H1 (cell line): ENCODE measurements around the gene COX7B2. TPM values are rescaled to one million over a fixed set of nuclear protein-coding genes. Genes with fewer than 3 reads are reported as not detected.

Experiments used
- CTCF ChIA-PET: fragments of 300-600 bp; sonication (Branson Sonifier 250); formaldehyde crosslinking; loops from one replicate; lab custom pipeline; 2021; ENCODE audit not compliant: partially characterized antibody; lab: Charles Lee
- POLR2A ChIA-PET: fragments of 300-600 bp; sonication (Branson Sonifier 250); formaldehyde crosslinking; loops from one replicate; lab custom pipeline; 2021; ENCODE audit warnings: inconsistent platforms; ENCODE audit not compliant: partially characterized antibody; lab: Charles Lee
- DNase-seq, 2 experiments: peaks; one replicate each; pipeline versions ENCODE4 v3.0.0 to v3.0.0-alpha.2; 2010 to 2022; ENCODE audit warnings: low spot score in 2 of 2, low read depth in 1 of 2, mixed read lengths in 1 of 2
- FAIRE-seq: peaks from 2 replicates; lab custom pipeline; 2011; peaks lifted over from hg19 to GRCh38; lab: Jason Lieb, UNC
- H2AFZ ChIP-seq: 2 replicates; pipeline ENCODE4 v1.8.1; 2012; ENCODE audit warnings: low read length, inconsistent platforms
- H2AK5ac ChIP-seq: 2 replicates; pipeline ENCODE4 v1.6.1; 2013; ENCODE audit warnings: low read depth, low read length
- H2BK120ac ChIP-seq: replicated peaks from 2 replicates; pipeline ENCODE3; 2013; ENCODE audit warnings: low read depth, low read length, inconsistent platforms
- H2BK12ac ChIP-seq: 2 replicates; pipeline ENCODE4 v1.6.1; 2013; ENCODE audit warnings: low read depth, low read length
- H2BK15ac ChIP-seq: 2 replicates; pipeline ENCODE4 v1.6.1; 2013; ENCODE audit warnings: low read length
- H2BK20ac ChIP-seq: 2 replicates; pipeline ENCODE4 v1.6.1; 2013; ENCODE audit warnings: low read length
- H2BK5ac ChIP-seq: 2 replicates; pipeline ENCODE4 v1.6.1; 2013; ENCODE audit warnings: low read depth, low read length
- H3K14ac ChIP-seq: 2 replicates; pipeline ENCODE4 v1.6.1; 2013; ENCODE audit warnings: inconsistent platforms; ENCODE audit not compliant: insufficient read length
- H3K18ac ChIP-seq: 2 replicates; pipeline ENCODE4 v1.6.1; 2013; ENCODE audit warnings: low read length; ENCODE audit errors: extremely low read depth
- H3K23ac ChIP-seq: 2 replicates; pipeline ENCODE4 v1.6.1; 2013; ENCODE audit warnings: inconsistent platforms; ENCODE audit not compliant: insufficient read length
- H3K23me2 ChIP-seq: 2 replicates; pipeline ENCODE4 v1.6.1; 2013; ENCODE audit warnings: low read depth, low read length
- H3K27ac ChIP-seq: 2 replicates; pipeline ENCODE4 v1.6.1; 2011; ENCODE audit warnings: low read depth, low read length, inconsistent platforms
- H3K27me3 ChIP-seq, 4 experiments: replicated peaks in 1 of 4; 1 replicate in 1 of 4; 2 replicates in 3 of 4; pipeline versions ENCODE4 v1.6.1 to v1.8.1; 2011 to 2013; ENCODE audit warnings: low read length in 3 of 4, mild to moderate bottlenecking in 3 of 4, inconsistent platforms in 2 of 4, mixed read lengths in 2 of 4, moderate library complexity in 1 of 4; ENCODE audit not compliant: control insufficient read depth in 3 of 4, insufficient read depth in 3 of 4; ENCODE audit errors: extremely low read depth in 1 of 4
- H3K36me3 ChIP-seq, 4 experiments: 2 replicates each; pipeline versions ENCODE4 v1.6.1 to v1.8.1; 2011 to 2013; ENCODE audit warnings: mild to moderate bottlenecking in 4 of 4, low read length in 3 of 4, moderate library complexity in 2 of 4, control low read depth in 1 of 4, inconsistent platforms in 1 of 4; ENCODE audit not compliant: insufficient read depth in 4 of 4, control insufficient read depth in 2 of 4
- H3K4ac ChIP-seq: replicated peaks from 2 replicates; pipeline ENCODE3; 2013; ENCODE audit warnings: low read length, low read depth, mixed read lengths, inconsistent platforms; ENCODE audit not compliant: insufficient read length
- H3K4me1 ChIP-seq, 4 experiments: replicated peaks in 1 of 4; 1 replicate in 1 of 4; 2 replicates in 3 of 4; pipeline versions ENCODE4 v1.6.1 to v1.8.1; 2011 to 2013; ENCODE audit warnings: low read length in 3 of 4, inconsistent platforms in 2 of 4, mixed read lengths in 1 of 4; ENCODE audit not compliant: insufficient read depth in 4 of 4, control insufficient read depth in 3 of 4
- H3K4me2 ChIP-seq, 2 experiments: 2 replicates each; pipeline versions ENCODE4 v1.6.1 to v1.8.1; 2011 to 2013; ENCODE audit warnings: low read depth in 2 of 2, low read length in 2 of 2, control low read depth in 1 of 2, inconsistent platforms in 1 of 2, mild to moderate bottlenecking in 1 of 2; ENCODE audit not compliant: insufficient read depth in 1 of 2
- H3K4me3 ChIP-seq, 4 experiments: fragments of 200-600, 300-600 bp in 1 of 4; sonication (generic), shearing (Covaris generic), sonication (Bioruptor Twin) in 1 of 4; 2 replicates each; pipeline versions ENCODE4 v1.5.1 to v1.8.1; 2011 to 2016; ENCODE audit warnings: low read length in 4 of 4, low read depth in 3 of 4, control low read depth in 2 of 4, inconsistent platforms in 2 of 4, mild to moderate bottlenecking in 2 of 4, mixed read lengths in 1 of 4, moderate library complexity in 1 of 4; ENCODE audit not compliant: insufficient read depth in 2 of 4; ENCODE audit errors: extremely low read depth in 1 of 4
- H3K56ac ChIP-seq: replicated peaks from 2 replicates; pipeline ENCODE3; 2013; ENCODE audit warnings: low read depth, mild to moderate bottlenecking, mixed read lengths, low read length, inconsistent platforms; ENCODE audit not compliant: insufficient read length
- H3K79me1 ChIP-seq: 2 replicates; pipeline ENCODE4 v1.6.1; 2013; ENCODE audit warnings: low read depth, low read length, control low read depth
- H3K79me2 ChIP-seq, 2 experiments: 2 replicates each; pipeline versions ENCODE4 v1.6.1 to v1.8.1; 2012 to 2013; ENCODE audit warnings: low read length in 2 of 2, mild to moderate bottlenecking in 2 of 2, inconsistent platforms in 1 of 2; ENCODE audit not compliant: insufficient read depth in 2 of 2, control insufficient read depth in 1 of 2
- H3K9ac ChIP-seq, 4 experiments: replicated peaks in 1 of 4; 1 replicate in 1 of 4; 2 replicates in 3 of 4; pipeline versions ENCODE4 v1.6.1 to v1.8.1; 2011 to 2013; ENCODE audit warnings: low read depth in 3 of 4, low read length in 3 of 4, control low read depth in 2 of 4, mild to moderate bottlenecking in 2 of 4, moderate library complexity in 2 of 4, inconsistent platforms in 1 of 4; ENCODE audit errors: extremely low read depth in 1 of 4
- H3K9me3 ChIP-seq, 2 experiments: 2 replicates each; pipeline versions ENCODE4 v1.6.1 to v1.8.1; 2012 to 2013; ENCODE audit warnings: mild to moderate bottlenecking in 2 of 2, moderate library complexity in 2 of 2, control low read depth in 1 of 2, inconsistent platforms in 1 of 2, low read depth in 1 of 2, low read length in 1 of 2, mixed read lengths in 1 of 2; ENCODE audit not compliant: insufficient read depth in 2 of 2
- H4K20me1 ChIP-seq, 2 experiments: replicated peaks in 1 of 2; 2 replicates each; pipeline versions ENCODE3 to v1.8.1; 2011 to 2013; ENCODE audit warnings: inconsistent platforms in 2 of 2, low read length in 2 of 2, mild to moderate bottlenecking in 1 of 2; ENCODE audit not compliant: insufficient read depth in 2 of 2, control insufficient read depth in 1 of 2
- H4K5ac ChIP-seq: 2 replicates; pipeline ENCODE4 v1.6.1; 2013; ENCODE audit warnings: low read length, low read depth, mixed read lengths, inconsistent platforms; ENCODE audit not compliant: insufficient read length
- H4K8ac ChIP-seq: 2 replicates; pipeline ENCODE4 v1.8.0; 2013; ENCODE audit warnings: mild to moderate bottlenecking, moderate library complexity, low read length, inconsistent platforms; ENCODE audit not compliant: insufficient read depth; ENCODE audit errors: extremely low read depth
- H4K91ac ChIP-seq: replicated peaks from 2 replicates; pipeline ENCODE3; 2013; ENCODE audit warnings: low read length, mixed read lengths, inconsistent platforms; ENCODE audit not compliant: insufficient read length
- CREB1 ChIP-seq: IDR thresholded peaks from 2 replicates; pipeline ENCODE4 v1.6.1; 2012; ENCODE audit warnings: inconsistent platforms
- EP300 ChIP-seq, 2 experiments: IDR thresholded peaks; 1 replicate in 1 of 2; 2 replicates in 1 of 2; pipeline ENCODE4 v1.6.1; 2011 to 2012; ENCODE audit warnings: low read depth in 2 of 2, low read length in 2 of 2, mild to moderate bottlenecking in 2 of 2, borderline replicate concordance in 1 of 2, inconsistent platforms in 1 of 2, moderate library complexity in 1 of 2
- JUN ChIP-seq: IDR thresholded peaks from 2 replicates; pipeline ENCODE4 v1.6.1; 2011; ENCODE audit warnings: low read depth, mild to moderate bottlenecking, improper control_type of control experiment, low read length
- KDM4A ChIP-seq: IDR thresholded peaks from one replicate; pipeline ENCODE4 v1.7.1; 2012; ENCODE audit warnings: low read depth, mild to moderate bottlenecking, moderate library complexity, low read length, inconsistent platforms; ENCODE audit not compliant: severe bottlenecking
- RFX5 ChIP-seq: IDR thresholded peaks from 2 replicates; pipeline ENCODE4 v1.6.1; 2011; ENCODE audit warnings: low read depth, low read length, improper control_type of control experiment, borderline replicate concordance
- RXRA ChIP-seq: IDR thresholded peaks from 2 replicates; pipeline ENCODE4 v1.6.1; 2011; ENCODE audit warnings: low read depth, mild to moderate bottlenecking, low read length, moderate library complexity; ENCODE audit not compliant: insufficient read depth
- SIRT6 ChIP-seq: IDR thresholded peaks from one replicate; pipeline ENCODE4 v1.7.1; 2012; ENCODE audit warnings: low read length, inconsistent platforms
- SIX5 ChIP-seq: IDR thresholded peaks from 2 replicates; pipeline ENCODE4 v1.6.1; 2011; ENCODE audit warnings: mild to moderate bottlenecking, low read depth, low read length
- TBP ChIP-seq: IDR thresholded peaks from 2 replicates; pipeline ENCODE4 v1.6.1; 2011; ENCODE audit warnings: low read depth, low read length, improper control_type of control experiment
- TCF12 ChIP-seq: IDR thresholded peaks from 2 replicates; pipeline ENCODE4 v1.6.1; 2011; ENCODE audit warnings: low read depth, mild to moderate bottlenecking, low read length
- WGBS, 2 experiments: shearing (Covaris generic) in 1 of 2; methylation state at CpG; one replicate each; pipeline versions ENCODE4 v1.1.6 to v1.1.7; 2013 to 2015; ENCODE audit warnings: low lambda C conversion rate in 2 of 2, mixed read lengths in 2 of 2, inconsistent platforms in 1 of 2, low coverage in 1 of 2, missing lambda C conversion rate in 1 of 2; ENCODE audit not compliant: insufficient replicate concordance in 2 of 2, insufficient coverage in 1 of 2, insufficient read length in 1 of 2; ENCODE audit errors: extremely low coverage in 1 of 2, missing lambda C conversion rate in 1 of 2; 5-methylcytosine and 5-hydroxymethylcytosine counted together
- polyA plus RNA-seq, 7 experiments: library from polyadenylated mRNA; depleted of rRNA in 3 of 7; stranded (reverse) in 5 of 7; unstranded in 2 of 7; fragments of >200 nt in 5 of 7; fragments of 200-250 nt in 2 of 7; gene quantifications; 1 replicate in 5 of 7; 2 replicates in 1 of 7; 4 replicates in 1 of 7; pipeline versions ENCODE4 v1.2.1 to v1.2.3, GENCODE V29; 2011 to 2013; ENCODE audit warnings: missing spikeins in 2 of 7, mixed read lengths in 2 of 7
- total RNA-seq: library from RNA; stranded (reverse); fragmentation: NEBNext Ultra II Directional; extraction: Animal tissue kit (Norgen Biotek cat#: 25700); gene quantifications from 2 replicates; pipeline ENCODE4 v1.2.1, GENCODE V29; 2021
- TF ChIP-seq, protein P1 (sequence below): IDR thresholded peaks from 2 replicates; pipeline ENCODE4 v1.6.1; 2012; ENCODE audit warnings: inconsistent platforms
- TF ChIP-seq, protein P2 (sequence below): IDR thresholded peaks from 2 replicates; pipeline ENCODE4 v1.6.1; 2011; ENCODE audit warnings: low read depth, mild to moderate bottlenecking, low read length; ENCODE audit not compliant: insufficient read depth

Gene COX7B2
- total and polyA plus RNA-seq, 2 of the 8 experiments (the other 6 are each of a cell fraction or from before 2014, with no cell fraction given) = not detected

DNA sequence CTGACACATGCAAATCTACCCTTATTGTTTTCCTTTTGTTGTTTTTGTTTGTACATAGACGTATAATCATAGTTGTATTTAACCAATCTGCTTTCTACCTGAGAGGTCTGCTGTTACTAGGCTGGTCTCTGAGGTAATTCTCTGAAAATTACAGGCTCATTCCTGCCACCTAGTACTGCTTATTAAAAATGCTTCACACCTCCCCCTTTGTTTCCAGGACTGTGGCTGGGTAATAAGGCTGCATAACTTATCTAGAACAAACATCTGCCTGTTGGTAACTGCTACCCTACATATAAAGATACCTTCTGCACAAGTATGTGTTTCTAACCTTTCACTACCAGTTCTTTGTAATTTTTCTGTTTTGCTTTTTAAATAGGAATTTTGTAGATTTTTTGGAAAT, 34.2 kb downstream of the COX7B2 start:
- Histone ChIP-seq H3K18ac (no peak overlapping the region), H2BK20ac (no peak overlapping the region), H4K5ac (no peak overlapping the region), H3K27me3 (no peaks in the 10 kb centered on the region), H3K9me3 (no peaks in the 10 kb centered on the region), H3K36me3 (no peaks in the 10 kb centered on the region), H2BK120ac (no peak overlapping the region), H3K4me2 (no peak overlapping the region), H3K14ac (no peak overlapping the region), H4K91ac (no peak overlapping the region), H4K8ac (no peak overlapping the region), H3K23me2 (no peaks in the 10 kb centered on the region), H3K56ac (no peak overlapping the region), H3K79me1 (no peaks in the 10 kb centered on the region), H3K4ac (no peak overlapping the region), H3K4me1 (no peaks in the 10 kb centered on the region), H3K27ac (no peak overlapping the region), H2AFZ (no peak overlapping the region), H2BK12ac (no peak overlapping the region), H3K23ac (no peak overlapping the region), H2AK5ac (no peak overlapping the region), H4K20me1 (no peaks in the 10 kb centered on the region), H3K9ac (no peak overlapping the region), H3K4me3 (no peak overlapping the region), H2BK15ac (no peak overlapping the region), H3K79me2 (no peaks in the 10 kb centered on the region), H2BK5ac (no peak overlapping the region)
- WGBS, 2 experiments = 91% methylated on average over 1 of the region's 1 CpG; no CpG with 5 or more reads in 1 of the 2 experiments
- DNase-seq (no peak), FAIRE-seq (no peak)
- CTCF ChIA-PET = no interaction called here
- POLR2A ChIA-PET = no interaction called here
- TF ChIP-seq CREB1 (no peak), TCF12 (no peak), KDM4A (no peak), SIRT6 (no peak), RFX5 (no peak), JUN (no peak), TBP (no peak), RXRA (no peak), SIX5 (no peak), EP300 (IDR thresholded peaks at IDR 0.05; ENCODE audit: borderline replicate concordance in 1 of 2, low read depth in 2 of 2, low read length in 2 of 2) (no peak)
- TF ChIP-seq, protein P1, sequence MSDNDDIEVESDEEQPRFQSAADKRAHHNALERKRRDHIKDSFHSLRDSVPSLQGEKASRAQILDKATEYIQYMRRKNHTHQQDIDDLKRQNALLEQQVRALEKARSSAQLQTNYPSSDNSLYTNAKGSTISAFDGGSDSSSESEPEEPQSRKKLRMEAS = no peak
- TF ChIP-seq, protein P2, sequence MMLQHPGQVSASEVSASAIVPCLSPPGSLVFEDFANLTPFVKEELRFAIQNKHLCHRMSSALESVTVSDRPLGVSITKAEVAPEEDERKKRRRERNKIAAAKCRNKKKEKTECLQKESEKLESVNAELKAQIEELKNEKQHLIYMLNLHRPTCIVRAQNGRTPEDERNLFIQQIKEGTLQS = no peak
